ENCODE results near the gene CHMP3. TPM values are rescaled to one million over a fixed set of nuclear protein-coding genes. Genes with fewer than 3 reads are reported as not detected.

The CHMP3 gene
- total and polyA plus RNA-seq, 2 donors (not counting 1 experiment from before 2014, with no cell fraction given), result 73.3 to 161 TPM

DNA sequence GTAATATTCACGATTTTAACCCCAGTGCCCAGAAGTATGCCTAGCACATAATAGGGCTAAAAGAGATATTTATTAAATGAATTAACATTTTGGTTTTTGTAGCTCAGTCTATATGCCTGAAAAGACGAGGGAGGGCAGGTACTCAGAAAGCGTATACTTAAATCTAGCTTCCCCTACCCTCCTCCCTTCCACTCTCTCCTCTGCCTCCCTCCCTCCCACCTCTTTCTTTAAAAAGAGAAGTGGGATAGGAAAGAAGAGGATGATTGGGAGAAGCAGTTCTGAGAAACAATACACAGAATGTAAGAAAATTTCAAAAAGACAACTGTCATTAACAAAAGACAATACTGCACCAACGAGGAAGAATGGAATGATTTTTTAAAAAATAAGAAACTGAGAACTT is 39.8 kb downstream of the CHMP3 start:
- Histone ChIP-seq H3K36me3 (ENCODE audit: control insufficient read depth, insufficient read depth, low read length) (no peaks in the 10 kb centered on the region), H3K4me2 (ENCODE audit: extremely low read depth, insufficient read depth, low read length) (no peak overlapping the region), H3K4me1 (ENCODE audit: control insufficient read depth, extremely low read depth, insufficient read depth, low read length) (no peaks in the 10 kb centered on the region), H3K27me3 (ENCODE audit: control insufficient read depth, insufficient read depth, low read length) (no peaks in the 10 kb centered on the region), H2AFZ (ENCODE audit: low read length) (no peak overlapping the region), H3K9me3 (ENCODE audit: control insufficient read depth, insufficient read depth, low read depth, low read length) (no peaks in the 10 kb centered on the region), H3K79me2 (ENCODE audit: control insufficient read depth, insufficient read depth, low read length) (no peaks in the 10 kb centered on the region), H4K20me1 (ENCODE audit: control insufficient read depth, extremely low read depth, insufficient read depth, low read length) (no peaks in the 10 kb centered on the region), H3K4me3 (replicated peaks in 1 of 4; ENCODE audit: control extremely low read depth in 1 of 4, insufficient read depth in 1 of 4, low read depth in 3 of 4, low read length in 4 of 4) (no peak overlapping the region), H3K9ac (ENCODE audit: insufficient read depth, low read length) (no peak overlapping the region), H3K27ac (ENCODE audit: insufficient read depth, low read length) (no peak overlapping the region)
- no peak for DNase-seq (ENCODE audit: low read depth in 2 of 2)
- TF ChIP-seq EZH2 (IDR thresholded peaks at IDR 0.05; ENCODE audit: low read length, missing control alignments) (no peak), CTCF (conservative IDR thresholded peaks at IDR 0.05 in 1 of 2, IDR thresholded peaks at IDR 0.05 in 1 of 2; ENCODE audit: low read depth in 1 of 2, low read length in 2 of 2) (no peak)

DNA sequence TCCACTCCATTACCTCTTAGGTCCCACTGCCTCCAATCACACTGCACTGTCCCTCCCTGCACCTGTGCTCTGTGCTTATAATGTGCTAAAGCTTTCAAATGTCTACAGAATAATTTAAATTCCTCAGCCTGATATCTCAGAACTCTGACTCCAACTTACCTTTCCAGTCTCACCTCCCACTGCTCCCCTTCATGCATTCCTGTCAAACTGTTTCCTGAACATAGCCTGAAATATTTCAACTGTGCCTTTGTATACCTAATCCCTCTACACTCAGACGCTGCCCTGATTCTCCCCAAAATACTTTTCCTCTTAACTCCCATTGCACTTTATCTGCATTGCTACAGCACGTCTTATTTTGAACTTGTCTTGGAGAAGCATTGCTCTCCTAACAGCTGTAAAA is 40.5 kb downstream of the CHMP3 start:
- Histone ChIP-seq H3K4me1 (ENCODE audit: control insufficient read depth, extremely low read depth, insufficient read depth, low read length) (no peaks in the 10 kb centered on the region), H3K4me2 (ENCODE audit: extremely low read depth, insufficient read depth, low read length) (no peak overlapping the region), H3K27ac (ENCODE audit: insufficient read depth, low read length) (no peak overlapping the region), H3K79me2 (ENCODE audit: control insufficient read depth, insufficient read depth, low read length) (no peaks in the 10 kb centered on the region), H3K36me3 (ENCODE audit: control insufficient read depth, insufficient read depth, low read length) (no peaks in the 10 kb centered on the region), H3K4me3 (replicated peaks in 1 of 4; ENCODE audit: control extremely low read depth in 1 of 4, insufficient read depth in 1 of 4, low read depth in 3 of 4, low read length in 4 of 4) (no peak overlapping the region), H3K9me3 (ENCODE audit: control insufficient read depth, insufficient read depth, low read depth, low read length) (no peaks in the 10 kb centered on the region), H4K20me1 (ENCODE audit: control insufficient read depth, extremely low read depth, insufficient read depth, low read length) (no peaks in the 10 kb centered on the region), H2AFZ (ENCODE audit: low read length) (no peak overlapping the region), H3K27me3 (ENCODE audit: control insufficient read depth, insufficient read depth, low read length) (no peaks in the 10 kb centered on the region), H3K9ac (ENCODE audit: insufficient read depth, low read length) (no peak overlapping the region)
- DNase-seq (ENCODE audit: low read depth in 2 of 2), result no peak
- TF ChIP-seq CTCF (conservative IDR thresholded peaks at IDR 0.05 in 1 of 2, IDR thresholded peaks at IDR 0.05 in 1 of 2; ENCODE audit: low read depth in 1 of 2, low read length in 2 of 2), result no peak
- TF ChIP-seq EZH2 (IDR thresholded peaks at IDR 0.05; ENCODE audit: low read length, missing control alignments), result no peak

- no peak for TF ChIP-seq CTCF (conservative IDR thresholded peaks at IDR 0.05 in 1 of 2, IDR thresholded peaks at IDR 0.05 in 1 of 2; ENCODE audit: low read depth in 1 of 2, low read length in 2 of 2)
- Histone ChIP-seq H3K4me3 (replicated peaks in 1 of 4; ENCODE audit: control extremely low read depth in 1 of 4, insufficient read depth in 1 of 4, low read depth in 3 of 4, low read length in 4 of 4) (no peak overlapping the region), H3K36me3 (ENCODE audit: control insufficient read depth, insufficient read depth, low read length) (no peaks in the 10 kb centered on the region), H2AFZ (ENCODE audit: low read length) (no peak overlapping the region), H4K20me1 (ENCODE audit: control insufficient read depth, extremely low read depth, insufficient read depth, low read length) (no peaks in the 10 kb centered on the region), H3K27ac (ENCODE audit: insufficient read depth, low read length) (no peak overlapping the region), H3K4me1 (ENCODE audit: control insufficient read depth, extremely low read depth, insufficient read depth, low read length) (no peaks in the 10 kb centered on the region), H3K27me3 (ENCODE audit: control insufficient read depth, insufficient read depth, low read length) (no peaks in the 10 kb centered on the region), H3K4me2 (ENCODE audit: extremely low read depth, insufficient read depth, low read length) (no peak overlapping the region), H3K9ac (ENCODE audit: insufficient read depth, low read length) (no peak overlapping the region), H3K9me3 (ENCODE audit: control insufficient read depth, insufficient read depth, low read depth, low read length) (no peaks in the 10 kb centered on the region), H3K79me2 (ENCODE audit: control insufficient read depth, insufficient read depth, low read length) (no peaks in the 10 kb centered on the region)
- no peak for DNase-seq (ENCODE audit: low read depth in 2 of 2)
Observed at GRCh38 chr2:86521922-86522321, 41.3 kb downstream of the CHMP3 start.
